ENCODE results near the gene OR2G2.

DNA sequence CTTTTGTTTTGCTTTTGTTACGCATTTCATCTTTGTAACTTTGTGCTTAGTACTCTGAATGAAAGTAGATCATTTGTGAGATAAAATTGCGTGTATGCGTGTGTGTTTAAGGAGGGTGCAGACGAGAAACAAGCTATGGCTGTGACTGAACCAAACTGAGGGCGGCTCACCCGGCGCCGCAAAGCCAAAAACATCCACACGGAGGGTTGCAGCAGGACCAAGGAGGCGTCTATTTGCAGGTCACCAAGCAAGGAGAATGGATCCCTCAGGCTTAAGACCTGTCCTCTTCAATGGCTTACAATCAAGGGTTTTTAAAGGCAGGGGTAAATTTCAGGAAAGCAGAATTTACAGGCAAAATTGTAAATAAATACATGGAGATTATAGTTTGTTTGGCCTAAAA, 26.4 kb upstream of the OR2G2 start:
- TF ChIP-seq CTCF (IDR thresholded peaks at IDR 0.05) (no peak), EZH2phosphoT487 (IDR thresholded peaks at IDR 0.05) (no peak)
